ENCODE data around the gene JAKMIP2. TPM values are rescaled to one million over a fixed set of nuclear protein-coding genes. Genes with fewer than 3 reads are reported as not detected.

JAKMIP2 gene
- total and polyA plus RNA-seq, 2 donors (not counting 3 experiments of a cell fraction or from before 2014, with no cell fraction given), result not detected

DNA sequence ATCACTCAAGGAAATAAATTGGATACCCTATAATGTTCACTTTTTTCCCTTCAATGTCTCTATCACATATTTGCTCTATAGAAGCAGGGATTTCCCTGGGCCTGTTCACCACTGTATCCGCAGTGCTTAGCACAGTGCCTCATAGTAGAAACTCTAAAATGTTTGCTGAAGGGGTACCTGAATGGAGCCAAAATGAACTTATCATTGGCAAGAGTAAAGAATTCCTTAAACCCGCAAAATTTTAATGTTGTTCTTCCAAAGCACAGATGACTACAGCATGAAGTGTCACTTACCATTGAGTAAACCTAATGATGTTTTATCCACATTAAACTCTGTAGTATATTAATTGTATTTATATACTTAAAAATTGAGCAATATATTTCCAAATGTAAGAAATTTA is 96.1 kb downstream of the JAKMIP2 start:
- Histone ChIP-seq H4K20me1 (replicated peaks; ENCODE audit: control insufficient read depth, extremely low read depth, insufficient read depth, low read length) (no peaks in the 10 kb centered on the region), H3K9me1 (replicated peaks; ENCODE audit: control insufficient read depth, extremely low read depth, insufficient read depth, low read length) (no peaks in the 10 kb centered on the region), H3K9ac (replicated peaks; ENCODE audit: extremely low read depth, insufficient read depth, low read length) (no peak overlapping the region), H3K79me2 (ENCODE audit: control insufficient read depth, insufficient read depth, low read length) (no peaks in the 10 kb centered on the region), H3K36me3 (ENCODE audit: control insufficient read depth in 2 of 2, extremely low read depth in 1 of 2, insufficient read depth in 2 of 2, low read length in 2 of 2) (no peaks in the 10 kb centered on the region), H3K27me3 (ENCODE audit: control insufficient read depth in 2 of 2, insufficient read depth in 2 of 2, low read length in 2 of 2) (no peaks in the 10 kb centered on the region), H3K4me1 (ENCODE audit: control insufficient read depth, extremely low read depth, insufficient read depth, low read length) (no peaks in the 10 kb centered on the region), H3K9me3 (replicated peaks; ENCODE audit: control insufficient read depth, insufficient read depth, low read length) (no peaks in the 10 kb centered on the region), H3K4me3 (replicated peaks in 1 of 3; ENCODE audit: insufficient read depth in 1 of 3, low read depth in 1 of 3, low read length in 3 of 3) (no peak overlapping the region), H3K4me2 (ENCODE audit: insufficient read depth, low read length) (no peak overlapping the region), H3K27ac (ENCODE audit: insufficient read depth, low read depth, low read length) (no peak overlapping the region), H2AFZ (ENCODE audit: low read depth, low read length) (no peak overlapping the region)
- intact Hi-C loops (cut with micrococcal nuclease), result no loop called here
- BruUV-seq (replicated peaks), result no TSS peak
- no peak for DNase-seq (ENCODE audit: low read depth, low spot score)
- POLR2A ChIA-PET, result no interaction called here
- dilution Hi-C loops (cut with MboI; ENCODE audit: extremely low pct_ligation_motif_present, low sequenced_read_pairs), result no loop called here
- no peak for FAIRE-seq
- CTCF ChIA-PET, result no interaction called here
- no peak for TF ChIP-seq JUN (IDR thresholded peaks at IDR 0.05; ENCODE audit: borderline replicate concordance, insufficient read depth, insufficient read length, low read depth)
- TF ChIP-seq, protein P1, sequence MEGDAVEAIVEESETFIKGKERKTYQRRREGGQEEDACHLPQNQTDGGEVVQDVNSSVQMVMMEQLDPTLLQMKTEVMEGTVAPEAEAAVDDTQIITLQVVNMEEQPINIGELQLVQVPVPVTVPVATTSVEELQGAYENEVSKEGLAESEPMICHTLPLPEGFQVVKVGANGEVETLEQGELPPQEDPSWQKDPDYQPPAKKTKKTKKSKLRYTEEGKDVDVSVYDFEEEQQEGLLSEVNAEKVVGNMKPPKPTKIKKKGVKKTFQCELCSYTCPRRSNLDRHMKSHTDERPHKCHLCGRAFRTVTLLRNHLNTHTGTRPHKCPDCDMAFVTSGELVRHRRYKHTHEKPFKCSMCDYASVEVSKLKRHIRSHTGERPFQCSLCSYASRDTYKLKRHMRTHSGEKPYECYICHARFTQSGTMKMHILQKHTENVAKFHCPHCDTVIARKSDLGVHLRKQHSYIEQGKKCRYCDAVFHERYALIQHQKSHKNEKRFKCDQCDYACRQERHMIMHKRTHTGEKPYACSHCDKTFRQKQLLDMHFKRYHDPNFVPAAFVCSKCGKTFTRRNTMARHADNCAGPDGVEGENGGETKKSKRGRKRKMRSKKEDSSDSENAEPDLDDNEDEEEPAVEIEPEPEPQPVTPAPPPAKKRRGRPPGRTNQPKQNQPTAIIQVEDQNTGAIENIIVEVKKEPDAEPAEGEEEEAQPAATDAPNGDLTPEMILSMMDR (IDR thresholded peaks at IDR 0.05; ENCODE audit: extremely low read depth in 1 of 2, insufficient read depth in 1 of 2, low read depth in 1 of 2, low read length in 2 of 2), result no peak
- no peak for TF ChIP-seq POLR2AphosphoS5 (IDR thresholded peaks at IDR 0.05; ENCODE audit: insufficient read depth, low read depth, low read length)
- no peak for TF ChIP-seq GATA2 (IDR thresholded peaks at IDR 0.05; ENCODE audit: insufficient read depth, insufficient read length, low read depth, low read length)
- TF ChIP-seq, protein P2, sequence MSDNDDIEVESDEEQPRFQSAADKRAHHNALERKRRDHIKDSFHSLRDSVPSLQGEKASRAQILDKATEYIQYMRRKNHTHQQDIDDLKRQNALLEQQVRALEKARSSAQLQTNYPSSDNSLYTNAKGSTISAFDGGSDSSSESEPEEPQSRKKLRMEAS (IDR thresholded peaks at IDR 0.05; ENCODE audit: insufficient read depth, insufficient read length), result no peak
- no peak for TF ChIP-seq EZH2 (IDR thresholded peaks at IDR 0.05; ENCODE audit: borderline replicate concordance, low read depth, low read length, severe bottlenecking)
- TF ChIP-seq FOS (IDR thresholded peaks at IDR 0.05; ENCODE audit: borderline replicate concordance, insufficient read depth, low read length), result no peak
- no peak for TF ChIP-seq MYC (IDR thresholded peaks at IDR 0.05; ENCODE audit: low read depth, low read length)
- TF ChIP-seq POLR2A (IDR thresholded peaks at IDR 0.05; ENCODE audit: low read depth, low read length), result no peak
